ENCODE results near the gene TBCD.

- TF ChIP-seq CTCF (IDR thresholded peaks at IDR 0.05) (no peak), POLR2A (IDR thresholded peaks at IDR 0.05) (no peak), POLR2AphosphoS5 (IDR thresholded peaks at IDR 0.05) (no peak), EP300 (IDR thresholded peaks at IDR 0.05) (no peak)
These were observed 238.0 kb downstream of the TBCD start for GRCh38 chr17:82989881-82990280.
